Urinary bladder (tissue), 4 donors: ENCODE data around the gene COL19A1. TPM values are rescaled to one million over a fixed set of nuclear protein-coding genes. Genes with fewer than 3 reads are reported as not detected.
"Not testable (repeated sequence)": the region's sequence is repeated elsewhere in the genome, so short reads cannot be mapped to it uniquely, and the experiment has no call there.

Experiments
- DNase-seq: peaks from one replicate; pipeline ENCODE4 v3.0.0-alpha.2; 2015; ENCODE audit errors: extremely low spot score
- H3K27ac ChIP-seq: one replicate; pipeline ENCODE4 v1.5.1; 2013; ENCODE audit warnings: low read depth, mild to moderate bottlenecking, moderate library complexity
- H3K36me3 ChIP-seq: one replicate; pipeline ENCODE4 v1.6.1; 2013; ENCODE audit warnings: mild to moderate bottlenecking, moderate library complexity; ENCODE audit not compliant: insufficient read depth
- H3K4me1 ChIP-seq: one replicate; pipeline ENCODE4 v1.6.1; 2013; ENCODE audit warnings: mild to moderate bottlenecking, moderate library complexity; ENCODE audit not compliant: insufficient read depth
- H3K4me3 ChIP-seq: one replicate; pipeline ENCODE4 v1.5.1; 2013; ENCODE audit warnings: low read depth, low read length
- WGBS: extraction: QIAGEN DNeasy Blood & Tissue Kit; methylation state at CpG from one replicate; pipeline ENCODE4 v1.1.7; 2013; 5-methylcytosine and 5-hydroxymethylcytosine counted together
- polyA plus RNA-seq: library from polyadenylated mRNA; stranded (reverse); fragments of 200-250 nt; gene quantifications from one replicate; pipeline ENCODE4 v1.2.3, GENCODE V29; 2013
- total RNA-seq: library from RNA; depleted of rRNA; stranded (reverse); fragments of >200 nt; gene quantifications from one replicate; pipeline ENCODE4 v1.2.3, GENCODE V29; 2014
- donor health status: healthy with polysubstance abuse.
- donor health status: healthy.

Gene COL19A1
- total RNA-seq (29.4 TPM), polyA plus RNA-seq (4.6 TPM)

GRCh38 chr6:69866351-69866769, at the start of gene COL19A1:
TSS of gene COL19A1 (plus strand) at chr6:69866556. CDS start at chr6:69879568, 13,012 bp downstream.
- no peak for DNase-seq

GRCh38 chr6:69816569-69816968, 49.8 kb upstream of the COL19A1 start:
- no peak overlapping the region for H3K4me3 ChIP-seq
- DNase-seq, result no peak
- H3K4me1 ChIP-seq, result no peaks in the 10 kb centered on the region
- H3K36me3 ChIP-seq, result no peaks in the 10 kb centered on the region
- no peak overlapping the region for H3K27ac ChIP-seq
- WGBS, result 74% methylated on average over 3 of the region's 3 CpGs

More at GRCh38 chr6:69866351-69866769, at the start of gene COL19A1:
- WGBS, result 4% methylated on average over 19 of the region's 19 CpGs
- H3K4me1 ChIP-seq, result no peaks in the 10 kb centered on the region
- H3K27ac ChIP-seq, result no peak within 1 kb of the TSS
- H3K36me3 ChIP-seq, result no peaks in the 10 kb centered on the region
- peak within 1 kb of the TSS; percentile 61 for H3K4me3 ChIP-seq

- Histone ChIP-seq H3K36me3 (no peaks in the 10 kb centered on the region), H3K4me1 (no peaks in the 10 kb centered on the region), H3K27ac (no peak overlapping the region), H3K4me3 (no peak overlapping the region)
- DNase-seq, result no peak
Measured at GRCh38 chr6:69817358-69817757, 49.0 kb upstream of the COL19A1 start.

- no peaks in the 10 kb centered on the region for H3K4me1 ChIP-seq
- H3K4me3 ChIP-seq, result no peak overlapping the region
- no peak for DNase-seq
- no peak overlapping the region for H3K27ac ChIP-seq
- WGBS, result 93% methylated on average over 2 of the region's 2 CpGs
- H3K36me3 ChIP-seq, result no peaks in the 10 kb centered on the region
Measured at GRCh38 chr6:69818223-69818930, 48.0 kb upstream of the COL19A1 start.

- WGBS, result 91% methylated on average over 4 of the region's 4 CpGs
- Histone ChIP-seq H3K36me3 (no peaks in the 10 kb centered on the region), H3K4me3 (no peak overlapping the region), H3K27ac (no peak overlapping the region), H3K4me1 (no peaks in the 10 kb centered on the region)
- no peak for DNase-seq
Measured at GRCh38 chr6:69819138-69819537, 47.2 kb upstream of the COL19A1 start.

GRCh38 chr6:69820018-69820417, 46.3 kb upstream of the COL19A1 start:
- no peak for DNase-seq
- no peak overlapping the region for H3K4me3 ChIP-seq
- no peaks in the 10 kb centered on the region for H3K4me1 ChIP-seq
- H3K36me3 ChIP-seq, result no peaks in the 10 kb centered on the region
- H3K27ac ChIP-seq, result no peak overlapping the region
- WGBS, result 97% methylated on average over 1 of the region's 1 CpG

- no peak for DNase-seq
- WGBS, result 90% methylated on average over 1 of the region's 1 CpG
Measured at GRCh38 chr6:69820438-69820837, 45.9 kb upstream of the COL19A1 start.

GRCh38 chr6:69824355-69824754, 42.0 kb upstream of the COL19A1 start:
- not testable (repeated sequence) for H3K27ac ChIP-seq, DNase-seq, H3K4me1 ChIP-seq, H3K4me3 ChIP-seq, H3K36me3 ChIP-seq
- 72% methylated on average over 5 of the region's 5 CpGs for WGBS

More at GRCh38 chr6:69820438-69820837, 45.9 kb upstream of the COL19A1 start:
- H3K4me1 ChIP-seq, result no peaks in the 10 kb centered on the region
- no peak overlapping the region for H3K4me3 ChIP-seq
- no peak overlapping the region for H3K27ac ChIP-seq
- no peaks in the 10 kb centered on the region for H3K36me3 ChIP-seq

GRCh38 chr6:69825904-69826303, 40.5 kb upstream of the COL19A1 start:
- Histone ChIP-seq H3K4me3 (no peak overlapping the region), H3K4me1 (no peaks in the 10 kb centered on the region), H3K27ac (no peak overlapping the region), H3K36me3 (no peaks in the 10 kb centered on the region)
- 83% methylated on average over 1 of the region's 1 CpG for WGBS
- DNase-seq, result no peak

GRCh38 chr6:69827276-69827893, 39.0 kb upstream of the COL19A1 start:
- no peak overlapping the region for H3K27ac ChIP-seq
- H3K4me1 ChIP-seq, result no peaks in the 10 kb centered on the region
- no peak for DNase-seq
- WGBS, result 27% methylated on average over 2 of the region's 2 CpGs
- no peak overlapping the region for H3K4me3 ChIP-seq
- H3K36me3 ChIP-seq, result no peaks in the 10 kb centered on the region

GRCh38 chr6:69832558-69832957, 33.8 kb upstream of the COL19A1 start:
- no peak overlapping the region for H3K27ac ChIP-seq
- DNase-seq, result no peak
- H3K4me1 ChIP-seq, result no peaks in the 10 kb centered on the region
- H3K36me3 ChIP-seq, result peaks cover 1% of the 10 kb centered on the region
- no peak overlapping the region for H3K4me3 ChIP-seq

- no peak overlapping the region for H3K27ac ChIP-seq
- DNase-seq, result peak; percentile 26
- no peak overlapping the region for H3K4me3 ChIP-seq
- peaks cover 1% of the 10 kb centered on the region for H3K36me3 ChIP-seq
- 7% methylated on average over 5 of the region's 5 CpGs for WGBS
- no peaks in the 10 kb centered on the region for H3K4me1 ChIP-seq
Measured at GRCh38 chr6:69835414-69836179, 30.8 kb upstream of the COL19A1 start.

GRCh38 chr6:69841862-69842261, 24.5 kb upstream of the COL19A1 start:
- no peak for DNase-seq
- 87% methylated on average over 1 of the region's 1 CpG for WGBS
- no peak overlapping the region for H3K27ac ChIP-seq
- H3K4me3 ChIP-seq, result no peak overlapping the region
- no peaks in the 10 kb centered on the region for H3K4me1 ChIP-seq
- no peaks in the 10 kb centered on the region for H3K36me3 ChIP-seq

GRCh38 chr6:69843189-69843588, 23.2 kb upstream of the COL19A1 start:
- Histone ChIP-seq H3K36me3 (no peaks in the 10 kb centered on the region), H3K4me1 (no peaks in the 10 kb centered on the region), H3K4me3 (no peak overlapping the region), H3K27ac (no peak overlapping the region)
- DNase-seq, result no peak
- 82% methylated on average over 1 of the region's 1 CpG for WGBS
